Endometrial microvascular endothelial cells (primary cell): ENCODE data around the gene VPS37D. TPM values are rescaled to one million over a fixed set of nuclear protein-coding genes. Genes with fewer than 3 reads are reported as not detected.
"Not testable (repeated sequence)": the region's sequence is repeated elsewhere in the genome, so short reads cannot be mapped to it uniquely, and the experiment has no call there.

Experiments used
- in situ Hi-C: cut with HindIII; loops from 2 replicates; pipeline ENCODE4 v1.10.0; 2017; ENCODE audit warnings: low sequenced_read_pairs, low pct_unique_long_range_greater_than_20kb; ENCODE audit errors: inconsistent ontology term
- total RNA-seq: library from RNA; depleted of rRNA; stranded (reverse); fragments of >200 nt; gene quantifications from one replicate; pipeline ENCODE4 v1.2.3, GENCODE V29; 2015; ENCODE audit errors: inconsistent ontology term

Gene VPS37D
- total RNA-seq, 1 donor from 2014 or later, result not detected

DNA sequence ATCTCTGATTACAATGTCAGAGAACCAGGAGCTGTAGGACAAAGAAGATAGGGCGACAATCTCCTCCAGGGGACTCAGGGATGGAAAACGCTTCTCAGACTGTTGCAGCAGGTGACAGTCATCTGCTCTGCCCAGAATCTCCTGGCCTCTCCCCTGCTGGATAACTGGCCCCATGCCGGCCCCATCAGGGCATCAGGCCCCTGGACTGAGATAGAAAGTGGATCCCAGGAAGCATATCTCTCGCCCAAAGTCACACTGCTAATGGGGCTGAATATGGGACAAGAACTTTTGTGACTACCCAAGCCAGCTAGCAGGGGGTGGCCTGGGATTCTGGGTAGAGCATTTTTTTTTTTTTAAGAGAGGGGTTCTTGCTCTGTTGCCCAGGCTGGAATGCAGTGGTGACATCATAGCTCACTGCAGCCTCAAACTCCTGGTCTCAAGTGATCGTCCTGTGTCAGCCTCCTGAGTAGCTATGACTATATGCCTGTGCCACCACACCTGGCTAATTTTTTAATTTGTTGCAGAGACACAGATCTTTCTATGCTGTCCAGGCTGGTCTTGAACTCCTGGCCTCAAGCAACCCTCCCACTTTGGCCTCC lies 22.8 kb upstream of the VPS37D start:
- in situ Hi-C loops, result no loop called here

GRCh38 chr7:73645643-73646174 lies 21.9 kb upstream of the VPS37D start:
- in situ Hi-C loops, result no loop called here

DNA sequence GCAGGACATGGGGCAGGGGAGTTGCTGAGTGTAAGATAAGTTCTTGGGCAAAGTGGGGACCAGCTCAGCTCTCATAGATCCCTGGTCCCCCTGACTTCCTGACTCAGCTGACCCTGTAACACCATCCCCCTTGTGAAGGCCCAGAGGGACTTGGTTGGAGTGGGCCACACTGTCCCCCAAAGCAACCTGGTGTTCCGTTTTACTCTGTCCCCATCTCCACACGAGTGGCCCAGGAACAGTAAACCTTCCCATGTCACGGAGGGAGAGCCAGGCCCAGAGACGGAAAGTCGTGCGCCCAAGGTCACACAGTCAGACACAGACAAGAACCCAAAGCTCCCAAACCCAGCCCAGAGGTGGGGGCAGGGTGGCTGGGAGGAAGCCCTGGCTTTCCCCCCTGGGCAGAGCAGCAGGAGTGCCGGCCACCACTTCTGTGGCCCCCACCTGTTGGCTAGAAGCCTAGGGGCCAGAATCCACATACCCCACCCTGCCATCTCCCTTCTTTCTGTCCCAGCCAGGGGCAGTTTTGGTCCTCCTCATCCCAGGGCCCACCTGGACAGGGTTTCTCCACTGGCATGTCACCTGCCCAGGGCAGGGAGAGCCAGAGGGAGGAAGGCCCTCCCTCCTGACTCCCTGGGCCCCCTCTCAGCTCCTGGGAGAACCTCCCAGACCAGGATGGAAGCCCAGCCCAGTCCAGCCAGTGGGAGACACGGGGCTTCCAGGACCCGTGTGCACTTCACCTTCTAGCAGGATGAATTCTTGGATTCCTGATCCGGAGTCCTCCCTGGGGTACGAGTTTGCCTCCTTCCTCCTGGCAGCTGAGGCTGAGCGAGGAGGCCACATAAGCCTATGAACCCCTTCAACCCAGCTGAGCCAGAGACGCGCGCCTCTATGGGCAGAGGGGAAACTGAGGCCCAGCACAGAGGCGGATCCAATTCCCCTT lies 20.6 kb upstream of the VPS37D start:
- in situ Hi-C loops, result no loop called here

DNA sequence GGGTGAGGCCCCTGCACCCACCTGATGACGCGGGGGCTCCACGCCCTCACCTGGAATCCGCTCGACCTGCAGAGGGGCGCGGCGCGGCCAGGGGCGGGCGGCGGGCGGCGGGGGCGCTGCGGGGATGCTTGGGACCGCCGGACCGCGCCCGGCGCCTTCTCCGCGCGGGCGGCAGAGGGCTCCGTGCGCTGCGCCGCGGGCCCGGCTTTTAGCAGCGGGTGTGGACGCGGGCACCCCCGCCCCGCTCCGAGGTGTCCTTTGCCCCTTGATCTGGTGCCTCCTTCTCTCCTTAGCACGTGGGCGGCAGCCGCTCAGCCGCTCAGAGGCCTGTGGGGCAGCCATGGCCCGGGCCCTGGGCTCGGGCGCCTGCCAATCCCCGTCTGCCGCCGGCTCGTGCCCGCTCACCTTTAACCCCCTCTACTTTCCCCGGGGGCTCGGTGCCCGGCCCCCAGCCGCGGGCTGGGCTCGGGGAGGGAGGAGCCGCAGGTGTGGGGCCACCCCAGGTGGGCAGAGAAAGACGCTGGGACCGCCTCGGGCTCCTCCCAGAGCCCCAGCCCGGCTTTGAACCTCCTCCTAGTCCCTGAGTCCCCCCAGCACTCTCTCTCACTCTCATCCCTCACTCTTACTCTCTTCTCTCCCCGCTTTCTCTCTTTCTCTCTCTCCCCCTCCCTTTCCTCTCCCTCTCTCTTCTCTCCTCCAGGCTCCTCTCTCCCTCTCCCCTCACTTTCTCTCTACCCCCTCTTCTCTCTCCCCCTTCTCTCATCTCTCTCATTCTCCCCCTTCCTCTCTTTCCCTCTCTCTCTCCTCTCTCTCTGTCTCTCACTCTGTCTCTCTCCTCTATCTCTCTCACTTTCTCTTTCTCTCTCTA lies 19.7 kb upstream of the VPS37D start:
- in situ Hi-C loops, result no loop called here

DNA sequence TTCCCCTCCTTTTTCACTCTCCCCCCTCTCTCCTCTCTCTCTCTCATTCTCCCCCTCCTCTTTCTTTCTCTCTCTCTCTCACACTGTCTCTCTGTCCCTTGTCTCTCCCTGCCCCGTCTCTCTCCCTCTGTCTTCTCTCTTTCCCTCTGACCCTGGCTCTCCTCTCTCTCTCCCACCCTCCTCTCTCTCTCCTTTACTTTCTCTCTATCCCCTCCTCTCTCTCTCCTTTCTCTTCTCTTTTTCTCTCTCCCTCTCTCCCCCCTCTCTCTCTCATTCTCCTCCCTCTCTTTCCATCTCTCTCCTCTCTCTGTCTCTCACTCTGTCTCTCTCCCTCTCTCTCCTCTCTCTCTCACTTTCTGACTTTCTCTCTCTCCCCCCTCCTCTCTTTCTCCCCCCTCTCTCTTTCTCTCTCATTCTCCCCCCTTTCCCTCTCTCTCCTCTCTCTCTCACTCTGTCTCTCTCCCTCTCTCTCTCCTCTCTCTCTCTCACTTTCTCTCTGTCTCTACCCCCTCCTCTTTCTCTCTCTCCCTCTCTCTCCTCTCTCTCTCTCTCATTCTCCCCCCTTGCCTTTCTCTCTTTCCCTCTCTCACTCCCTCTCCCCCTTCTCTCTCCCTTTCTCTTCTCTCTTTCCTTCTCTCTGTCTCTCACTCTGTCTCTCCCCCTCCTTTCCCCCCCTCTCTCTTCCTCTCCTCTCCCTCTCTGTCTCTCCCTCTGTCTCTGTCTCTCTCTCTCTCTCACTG lies 18.9 kb upstream of the VPS37D start:
- in situ Hi-C loops, result no loop called here

GRCh38 chr7:73649576-73649975 lies 18.1 kb upstream of the VPS37D start:
- in situ Hi-C loops, result no loop called here

GRCh38 chr7:73650524-73650923 lies 17.1 kb upstream of the VPS37D start:
- in situ Hi-C loops, result no loop called here

- in situ Hi-C loops, result no loop called here
Measured at GRCh38 chr7:73652541-73652949, 15.1 kb upstream of the VPS37D start.

DNA sequence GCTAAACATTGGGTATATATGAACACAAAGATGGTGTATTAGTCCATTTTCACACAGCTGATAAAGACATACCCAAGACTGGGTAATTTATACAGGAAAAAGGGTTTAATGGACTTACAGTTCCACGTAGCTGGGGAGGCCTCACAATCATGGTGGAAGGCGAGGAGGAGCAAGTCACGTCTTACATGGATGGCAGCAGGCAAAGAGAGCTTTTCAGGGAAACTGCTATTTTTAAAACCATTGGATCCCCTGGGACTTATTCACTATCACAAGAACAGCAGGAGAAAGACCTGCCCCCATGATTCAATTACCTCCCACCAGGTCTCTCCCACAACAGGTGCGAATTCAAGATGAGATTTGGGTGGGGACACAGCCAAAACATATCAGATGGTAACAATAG lies 12.3 kb upstream of the VPS37D start:
- in situ Hi-C loops, result not testable (repeated sequence)

DNA sequence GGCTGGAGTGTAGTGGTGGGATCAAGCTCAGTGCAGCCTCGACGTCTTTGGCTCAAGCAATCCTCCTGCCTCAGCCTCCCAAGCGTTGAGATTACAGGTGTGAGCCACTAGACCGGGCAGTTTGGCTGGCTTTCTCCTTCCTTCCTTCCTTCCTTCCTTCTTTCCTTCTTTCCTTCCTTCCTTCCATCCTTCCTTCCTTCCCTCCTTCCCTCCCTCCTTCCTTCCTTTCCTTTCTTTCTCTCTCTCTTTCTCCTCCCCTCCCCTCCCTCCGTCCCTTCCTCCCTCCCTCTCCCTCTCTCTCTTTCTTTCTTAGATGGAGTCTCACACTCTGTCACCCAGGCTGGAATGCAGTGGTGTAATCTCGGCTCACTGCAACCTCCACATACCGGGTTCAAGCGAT lies 7.6 kb upstream of the VPS37D start:
- in situ Hi-C loops, result no loop called here

DNA sequence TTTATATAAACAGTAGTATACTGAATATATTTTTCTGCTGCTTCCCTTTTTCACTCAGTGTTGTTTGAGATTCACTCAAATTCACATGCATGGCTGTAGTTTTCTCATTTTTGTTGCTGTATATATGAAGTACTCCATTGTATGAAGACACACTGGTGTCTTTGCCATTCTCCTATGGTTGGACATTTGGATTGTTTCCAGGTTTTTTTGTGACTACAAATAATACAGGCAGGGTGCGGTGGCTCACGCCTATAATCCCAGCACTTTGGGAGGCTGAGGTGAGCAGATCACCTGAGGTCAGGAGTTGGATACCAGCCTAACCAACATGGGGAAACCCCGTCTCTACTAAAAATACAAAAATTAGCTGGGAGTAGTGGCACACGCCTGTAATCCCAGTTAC lies 7.0 kb upstream of the VPS37D start:
- in situ Hi-C loops, result not testable (repeated sequence)

GRCh38 chr7:73663033-73663432 lies 4.6 kb upstream of the VPS37D start:
- in situ Hi-C loops, result no loop called here

- in situ Hi-C loops, result no loop called here
Measured at GRCh38 chr7:73668103-73668885, 663 bp downstream of the VPS37D start.

DNA sequence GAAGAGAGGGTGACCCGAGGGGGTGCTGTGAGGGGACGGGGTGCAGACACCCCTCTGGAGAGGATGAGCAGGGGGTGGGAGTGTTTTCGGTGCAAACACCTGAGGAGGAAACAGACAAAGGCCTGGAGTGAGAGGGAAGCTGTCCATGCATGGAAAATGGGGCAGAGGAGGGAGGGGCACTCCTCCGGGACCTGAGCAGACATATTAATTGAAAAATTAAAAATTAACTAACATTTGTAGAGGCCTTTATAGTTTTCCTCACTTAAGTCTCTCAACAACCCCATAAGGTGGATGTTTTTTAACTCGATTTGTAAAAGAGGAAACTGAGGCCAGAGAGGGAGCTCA lies 1.2 kb downstream of the VPS37D start:
- in situ Hi-C loops, result no loop called here

GRCh38 chr7:73669288-73669701 lies 1.7 kb downstream of the VPS37D start:
- in situ Hi-C loops, result no loop called here

DNA sequence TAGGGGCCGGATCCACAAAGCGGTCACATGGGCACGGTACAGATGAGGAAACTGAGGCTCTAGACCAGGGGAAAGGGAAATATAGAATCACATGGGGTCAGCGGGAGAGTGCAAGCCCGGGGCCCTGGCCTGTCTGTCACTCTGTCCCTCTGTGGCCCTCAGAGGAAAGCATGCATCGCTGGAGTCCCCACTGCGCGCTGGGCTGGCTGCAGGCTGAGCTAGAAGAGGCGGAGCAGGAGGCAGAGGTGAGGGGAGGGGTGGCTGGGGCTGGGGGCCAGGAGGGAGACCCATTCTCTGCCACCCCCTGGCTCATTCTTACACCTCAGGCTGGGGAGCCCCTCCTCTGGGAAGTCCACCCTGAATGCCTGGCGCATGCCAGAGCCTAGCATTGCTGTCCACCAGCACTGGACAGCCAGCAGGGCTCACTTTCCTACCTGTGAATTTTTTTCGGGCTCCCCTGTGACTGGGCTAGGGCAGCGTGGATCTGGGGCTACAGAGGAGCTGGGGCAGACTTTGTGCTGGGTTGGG lies 2.3 kb downstream of the VPS37D start:
- in situ Hi-C loops, result no loop called here

- in situ Hi-C loops, result no loop called here
Measured at GRCh38 chr7:73671322-73671661, 3.7 kb downstream of the VPS37D start.
